DND-41 (cell line): Measurements from ENCODE around the gene TOP2B.

Source experiments
- ATAC-seq: fragments of 200-7000 bp; cut with Tn5 transposase; 3 replicates; pipeline ENCODE4 v1.9.1; 2021; ENCODE audit warnings: low read depth; ENCODE audit not compliant: insufficient read depth
- DNase-seq: peaks from one replicate; pipeline ENCODE4 v3.0.0-alpha.2; 2020
- H2AFZ ChIP-seq: 2 replicates; pipeline ENCODE4 v1.6.0; 2012; ENCODE audit warnings: low read depth, low read length
- H3K27ac ChIP-seq: 2 replicates; pipeline ENCODE4 v1.5.1; 2012; ENCODE audit warnings: low read length, inconsistent platforms
- H3K27me3 ChIP-seq: fragments of 200-600 bp; sonication (generic); 2 replicates; pipeline ENCODE4 v1.6.0; 2012; ENCODE audit warnings: low read length, mild to moderate bottlenecking, inconsistent platforms; ENCODE audit not compliant: insufficient read depth, poor library complexity
- H3K36me3 ChIP-seq: 2 replicates; pipeline ENCODE4 v1.5.1; 2012; ENCODE audit warnings: low read length, inconsistent platforms; ENCODE audit not compliant: insufficient read depth
- H3K4me1 ChIP-seq: 2 replicates; pipeline ENCODE4 v1.5.1; 2012; ENCODE audit warnings: mild to moderate bottlenecking, low read length; ENCODE audit not compliant: insufficient read depth
- H3K4me2 ChIP-seq: 2 replicates; pipeline ENCODE4 v1.6.0; 2012; ENCODE audit warnings: mild to moderate bottlenecking, moderate library complexity, low read length, inconsistent platforms; ENCODE audit not compliant: insufficient read depth
- H3K4me3 ChIP-seq, 2 experiments: fragments of 200-600 bp in 1 of 2; shearing (Covaris generic) in 1 of 2; 2 replicates each; pipeline ENCODE4 v1.5.1; 2012 to 2016; ENCODE audit warnings: inconsistent platforms in 2 of 2, low read length in 2 of 2, mild to moderate bottlenecking in 2 of 2, low read depth in 1 of 2, moderate library complexity in 1 of 2
- H3K79me2 ChIP-seq: 2 replicates; pipeline ENCODE4 v1.6.0; 2012; ENCODE audit warnings: low read length, inconsistent platforms; ENCODE audit not compliant: insufficient read depth
- H3K9ac ChIP-seq: 2 replicates; pipeline ENCODE4 v1.6.0; 2012; ENCODE audit warnings: low read depth, mild to moderate bottlenecking, inconsistent platforms, low read length, moderate library complexity
- H3K9me3 ChIP-seq: 2 replicates; pipeline ENCODE4 v1.5.1; 2012; ENCODE audit warnings: low read length, moderate library complexity, mild to moderate bottlenecking, inconsistent platforms; ENCODE audit not compliant: insufficient read depth, severe bottlenecking
- H4K20me1 ChIP-seq: 2 replicates; pipeline ENCODE4 v1.6.0; 2012; ENCODE audit warnings: low read length; ENCODE audit not compliant: insufficient read depth
- EZH2 ChIP-seq: IDR thresholded peaks from 3 replicates; pipeline ENCODE4 v1.6.1; 2012; ENCODE audit warnings: borderline replicate concordance, low read depth, mild to moderate bottlenecking, moderate library complexity, low read length, inconsistent platforms; ENCODE audit not compliant: severe bottlenecking
- TF ChIP-seq, protein P1 (sequence below): IDR thresholded peaks from 2 replicates; pipeline ENCODE4 v1.5.1; 2012; ENCODE audit warnings: borderline replicate concordance, low read length, moderate library complexity, mild to moderate bottlenecking; ENCODE audit not compliant: poor library complexity, severe bottlenecking; ENCODE audit errors: extremely low read depth

The TOP2B gene

DNA sequence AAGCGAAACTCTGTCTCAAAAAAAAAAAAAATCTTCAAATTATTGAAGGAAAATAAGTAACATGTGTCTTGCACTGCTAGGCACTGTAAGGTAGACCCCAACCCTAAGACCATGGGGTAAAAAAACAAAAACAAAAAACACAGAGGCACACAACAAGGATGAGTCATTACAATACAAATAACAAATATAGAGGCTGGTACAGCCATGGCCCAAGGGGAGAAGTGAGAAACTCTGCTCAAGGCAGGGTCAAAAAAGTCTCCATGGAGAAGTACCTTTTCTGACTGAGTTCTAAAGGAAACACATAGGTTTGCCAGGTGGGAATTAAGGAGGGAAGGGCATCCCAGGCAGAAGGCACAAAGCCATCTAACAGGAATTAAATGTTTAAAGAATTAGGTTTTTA, 54.5 kb downstream of the TOP2B start:
- Histone ChIP-seq H3K9ac (no peak overlapping the region), H3K4me1 (no peaks in the 10 kb centered on the region), H3K36me3 (peaks cover 99% of the 10 kb centered on the region), H3K4me2 (no peak overlapping the region), H4K20me1 (no peaks in the 10 kb centered on the region), H2AFZ (no peak overlapping the region), H3K27me3 (no peaks in the 10 kb centered on the region), H3K79me2 (no peaks in the 10 kb centered on the region), H3K9me3 (no peaks in the 10 kb centered on the region), H3K4me3 (no peak overlapping the region), H3K27ac (no peak overlapping the region)
- DNase-seq (no peak), ATAC-seq (no peak; the same call in 2 of the 3 replicates)
- TF ChIP-seq EZH2 = no peak
- TF ChIP-seq, protein P1, sequence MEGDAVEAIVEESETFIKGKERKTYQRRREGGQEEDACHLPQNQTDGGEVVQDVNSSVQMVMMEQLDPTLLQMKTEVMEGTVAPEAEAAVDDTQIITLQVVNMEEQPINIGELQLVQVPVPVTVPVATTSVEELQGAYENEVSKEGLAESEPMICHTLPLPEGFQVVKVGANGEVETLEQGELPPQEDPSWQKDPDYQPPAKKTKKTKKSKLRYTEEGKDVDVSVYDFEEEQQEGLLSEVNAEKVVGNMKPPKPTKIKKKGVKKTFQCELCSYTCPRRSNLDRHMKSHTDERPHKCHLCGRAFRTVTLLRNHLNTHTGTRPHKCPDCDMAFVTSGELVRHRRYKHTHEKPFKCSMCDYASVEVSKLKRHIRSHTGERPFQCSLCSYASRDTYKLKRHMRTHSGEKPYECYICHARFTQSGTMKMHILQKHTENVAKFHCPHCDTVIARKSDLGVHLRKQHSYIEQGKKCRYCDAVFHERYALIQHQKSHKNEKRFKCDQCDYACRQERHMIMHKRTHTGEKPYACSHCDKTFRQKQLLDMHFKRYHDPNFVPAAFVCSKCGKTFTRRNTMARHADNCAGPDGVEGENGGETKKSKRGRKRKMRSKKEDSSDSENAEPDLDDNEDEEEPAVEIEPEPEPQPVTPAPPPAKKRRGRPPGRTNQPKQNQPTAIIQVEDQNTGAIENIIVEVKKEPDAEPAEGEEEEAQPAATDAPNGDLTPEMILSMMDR = no peak

DNA sequence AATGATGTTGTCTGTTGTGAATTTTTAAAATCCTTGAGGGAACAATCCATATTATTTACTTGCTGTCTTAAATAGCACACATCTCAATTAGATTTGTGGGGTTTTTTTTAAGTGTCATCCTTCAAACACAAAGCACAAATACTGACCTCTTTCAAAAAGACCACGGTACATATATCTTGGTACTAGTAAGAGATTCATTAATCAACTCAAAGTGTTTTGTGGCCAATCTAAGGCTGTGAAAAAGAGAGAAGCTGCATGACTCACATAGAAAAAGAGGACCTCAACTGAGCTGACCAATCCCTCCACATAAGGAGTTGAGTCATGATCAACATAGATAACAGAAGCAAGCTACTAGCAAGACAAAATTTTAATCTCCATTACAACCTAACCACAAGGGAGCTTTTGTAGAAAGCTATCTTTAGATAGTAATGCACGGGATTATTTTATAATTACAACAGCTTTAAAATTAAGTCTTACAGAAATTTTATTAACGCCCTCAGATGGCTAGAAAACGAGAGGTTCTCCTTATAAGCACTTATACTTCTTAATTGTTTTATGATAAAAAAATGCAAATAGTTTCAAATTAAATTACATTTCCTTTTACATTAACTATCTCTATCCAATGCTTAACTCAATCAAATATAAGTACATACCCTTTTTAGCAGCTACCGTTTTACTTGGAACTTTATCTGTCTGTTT, 60.5 kb downstream of the TOP2B start:
- no peak overlapping the region for H3K27ac ChIP-seq
- DNase-seq = no peak
- H3K27me3 ChIP-seq = no peaks in the 10 kb centered on the region
- H2AFZ ChIP-seq = no peak overlapping the region
- H3K4me3 ChIP-seq = no peak overlapping the region
- H3K79me2 ChIP-seq = no peaks in the 10 kb centered on the region
- no peaks in the 10 kb centered on the region for H4K20me1 ChIP-seq
- H3K4me2 ChIP-seq = no peak overlapping the region
- no peak overlapping the region for H3K9ac ChIP-seq
- TF ChIP-seq EZH2 = no peak
- TF ChIP-seq, protein P1 = no peak
- H3K36me3 ChIP-seq = peaks cover 94% of the 10 kb centered on the region
- H3K9me3 ChIP-seq = no peaks in the 10 kb centered on the region
- no peaks in the 10 kb centered on the region for H3K4me1 ChIP-seq
- no peak for ATAC-seq

DNA sequence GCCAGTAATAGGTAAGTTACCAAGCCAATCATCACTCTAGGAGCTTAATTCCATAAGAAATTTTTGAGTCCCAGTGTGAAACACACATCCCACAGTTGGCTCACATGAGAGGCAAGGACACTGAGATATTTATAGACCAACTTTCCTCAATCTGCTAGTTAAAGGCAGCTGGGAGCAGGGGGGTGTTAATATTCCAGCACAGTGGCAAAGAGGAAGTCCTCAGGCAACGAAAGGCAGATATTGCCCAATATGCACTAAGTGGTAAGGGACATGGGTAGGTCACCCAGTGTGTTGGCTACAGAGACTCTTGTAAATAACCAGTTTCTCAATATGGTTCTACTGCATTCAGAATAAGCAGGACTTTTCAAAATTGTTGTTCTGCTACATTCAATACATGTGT, 61.0 kb downstream of the TOP2B start:
- H3K79me2 ChIP-seq = no peaks in the 10 kb centered on the region
- peaks cover 94% of the 10 kb centered on the region for H3K36me3 ChIP-seq
- no peak for TF ChIP-seq EZH2
- TF ChIP-seq, protein P1 = no peak
- H3K4me3 ChIP-seq = no peak overlapping the region
- H3K9ac ChIP-seq = no peak overlapping the region
- H3K9me3 ChIP-seq = no peaks in the 10 kb centered on the region
- H4K20me1 ChIP-seq = no peaks in the 10 kb centered on the region
- no peaks in the 10 kb centered on the region for H3K4me1 ChIP-seq
- no peak overlapping the region for H2AFZ ChIP-seq
- no peak overlapping the region for H3K27ac ChIP-seq
- no peak overlapping the region for H3K4me2 ChIP-seq
- no peak for DNase-seq
- no peaks in the 10 kb centered on the region for H3K27me3 ChIP-seq
- ATAC-seq = no peak
